ENCODE data around the gene ZNF639. TPM values are rescaled to one million over a fixed set of nuclear protein-coding genes. Genes with fewer than 3 reads are reported as not detected.
A peak's percentile ranks its signal among the peaks of the same experiment; 100 is the strongest.

ZNF639 gene
- total and polyA plus RNA-seq, 2 of the 13 experiments (the other 11 are each of a cell fraction or from before 2014, with no cell fraction given), result 11.6 to 42.4 TPM

- Histone ChIP-seq H3K4me2 (ENCODE audit: low read depth, low read length) (no peak overlapping the region), H3K4me1 (ENCODE audit: insufficient read depth, low read length) (no peaks in the 10 kb centered on the region; the same call in 1 of the 2 replicates), H3K4me3 (replicated peaks in 1 of 3; ENCODE audit: insufficient read depth in 1 of 3, low read depth in 2 of 3, low read length in 3 of 3) (no peak overlapping the region), H3K9ac (ENCODE audit: insufficient read depth, low read depth, low read length) (no peak overlapping the region), H3K36me3 (replicated peaks in 1 of 2; ENCODE audit: control insufficient read depth in 1 of 2, insufficient read depth in 2 of 2, low read length in 2 of 2) (no peaks in the 10 kb centered on the region), H3K27me3 (ENCODE audit: control insufficient read depth in 1 of 2, insufficient read depth in 2 of 2, low read length in 2 of 2) (no peaks in the 10 kb centered on the region; a peak in 1 of 5 replicates), H3K27ac (ENCODE audit: extremely low read length, insufficient read depth, low read length) (no peak overlapping the region), H4K20me1 (ENCODE audit: insufficient read depth, low read length) (no peaks in the 10 kb centered on the region), H3K9me3 (ENCODE audit: low read length) (no peaks in the 10 kb centered on the region), H2AFZ (ENCODE audit: low read length) (no peak overlapping the region), H3K79me2 (ENCODE audit: insufficient read depth, low read length) (no peaks in the 10 kb centered on the region)
- ChIA-PET CTCF (ENCODE audit: low intra/inter-chr PET ratio, low total read pairs) (no interaction called here), POLR2A (interaction anchor here (1.0 kb wide), 1 partner anchor 18 kb away, joined by 3 read pairs; no protein-coding TSS in a partner anchor)
- ATAC-seq (no peak), DNase-seq (ENCODE audit: low spot score) (no peak), FAIRE-seq (no peak)
- intact Hi-C loops (cut with micrococcal nuclease; ENCODE audit: unreplicated experiment), result no loop called here
- WGBS (ENCODE audit: low lambda C conversion rate), result 27% methylated on average over 4 of the region's 4 CpGs
- BruUV-seq (replicated peaks), result no TSS peak
- TF ChIP-seq ATF7 (IDR thresholded peaks at IDR 0.05) (0 out of 2 replicates have a peak, but pooled peaks have one; percentile 3), ATF7 (CRISPR knock-in tag; IDR thresholded peaks at IDR 0.05) (no peak), ZNF501 (CRISPR knock-in tag; IDR thresholded peaks at IDR 0.05) (no peak)
- in situ Hi-C loops (cut with HindIII; ENCODE audit: extremely low pct_ligation_motif_present, low pct_unique_long_range_greater_than_20kb), result no loop called here
These were observed 43.7 kb upstream of the ZNF639 start for GRCh38 chr3:179278932-179279693.

- intact Hi-C loops (cut with micrococcal nuclease; ENCODE audit: unreplicated experiment), result no loop called here
- H3K4me1 ChIP-seq (ENCODE audit: insufficient read depth, low read length), result no peaks in the 10 kb centered on the region; the same call in 1 of the 2 replicates
- WGBS (ENCODE audit: low lambda C conversion rate), result 88% methylated on average over 1 of the region's 1 CpG
- in situ Hi-C loops (cut with HindIII; ENCODE audit: extremely low pct_ligation_motif_present, low pct_unique_long_range_greater_than_20kb), result no loop called here
- H3K4me3 ChIP-seq (replicated peaks in 1 of 3; ENCODE audit: insufficient read depth in 1 of 3, low read depth in 2 of 3, low read length in 3 of 3), result no peak overlapping the region
- TF ChIP-seq MAFK (conservative IDR thresholded peaks at IDR 0.05 in 1 of 2, IDR thresholded peaks at IDR 0.05 in 1 of 2; ENCODE audit: low read length in 2 of 2), result peak; percentile 92 to 96
- TF ChIP-seq MAFF (IDR thresholded peaks at IDR 0.05; ENCODE audit: low read depth, low read length), result peak; percentile 95
- TF ChIP-seq NPAS2 (CRISPR knock-in tag; IDR thresholded peaks at IDR 0.05; ENCODE audit: borderline replicate concordance), result no peak
- no peak for DNase-seq (ENCODE audit: low spot score)
- no peaks in the 10 kb centered on the region; a peak in 1 of 5 replicates for H3K27me3 ChIP-seq (ENCODE audit: control insufficient read depth in 1 of 2, insufficient read depth in 2 of 2, low read length in 2 of 2)
- H3K27ac ChIP-seq (ENCODE audit: extremely low read length, insufficient read depth, low read length), result no peak overlapping the region
- H2AFZ ChIP-seq (ENCODE audit: low read length), result no peak overlapping the region
- ATAC-seq, result no peak
- no peaks in the 10 kb centered on the region for H4K20me1 ChIP-seq (ENCODE audit: insufficient read depth, low read length)
- no TSS peak for BruUV-seq (replicated peaks)
- POLR2A ChIA-PET, result interaction anchor here (1.0 kb wide), 1 partner anchor 19 kb away, joined by 3 read pairs; no protein-coding TSS in a partner anchor
- no peaks in the 10 kb centered on the region for H3K9me3 ChIP-seq (ENCODE audit: low read length)
- no peaks in the 10 kb centered on the region for H3K79me2 ChIP-seq (ENCODE audit: insufficient read depth, low read length)
- no peak overlapping the region for H3K4me2 ChIP-seq (ENCODE audit: low read depth, low read length)
- CTCF ChIA-PET (ENCODE audit: low intra/inter-chr PET ratio, low total read pairs), result no interaction called here
- no peak overlapping the region for H3K9ac ChIP-seq (ENCODE audit: insufficient read depth, low read depth, low read length)
- no peak for FAIRE-seq
- no peaks in the 10 kb centered on the region for H3K36me3 ChIP-seq (replicated peaks in 1 of 2; ENCODE audit: control insufficient read depth in 1 of 2, insufficient read depth in 2 of 2, low read length in 2 of 2)
These were observed 43.0 kb upstream of the ZNF639 start for GRCh38 chr3:179279837-179280236.
